ENCODE results near the gene STBD1. TPM values are rescaled to one million over a fixed set of nuclear protein-coding genes. Genes with fewer than 3 reads are reported as not detected.

STBD1 gene
- total RNA-seq, 1 experiment from 2014 or later = 3.8 TPM

DNA sequence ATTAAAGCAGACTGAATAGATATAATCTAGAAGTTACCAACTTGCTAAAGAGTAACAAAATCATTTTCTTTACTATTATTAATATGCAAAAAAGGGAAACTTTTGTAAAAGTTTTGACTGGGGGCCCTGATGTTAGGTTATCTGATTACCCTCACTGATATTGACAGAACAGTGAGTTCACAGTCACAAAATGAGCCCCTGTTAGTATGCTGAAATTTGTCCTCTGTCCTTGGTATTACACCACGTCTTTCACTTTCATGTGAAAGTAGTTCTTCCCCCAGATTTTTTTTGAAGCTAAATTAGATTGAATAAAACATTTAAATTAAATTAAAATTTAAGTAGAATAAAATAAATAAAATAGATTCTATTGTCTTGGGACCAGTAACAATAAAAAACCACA is 5.9 kb downstream of the STBD1 start:
- Mint-ChIP-seq H3K9me3 (ENCODE audit: unreplicated experiment) (peaks cover 17% of the 10 kb centered on the region), H3K4me3 (ENCODE audit: unreplicated experiment) (no peak overlapping the region), H3K4me1 (ENCODE audit: low read depth, unreplicated experiment) (no peaks in the 10 kb centered on the region), H3K27me3 (ENCODE audit: insufficient read depth, unreplicated experiment) (no peaks in the 10 kb centered on the region), H3K36me3 (ENCODE audit: insufficient read depth, unreplicated experiment) (peaks cover 18% of the 10 kb centered on the region), H3K27ac (ENCODE audit: unreplicated experiment) (no peak overlapping the region)
- Histone ChIP-seq H3K36me3 (ENCODE audit: control insufficient read depth, insufficient read depth, low read length) (no peaks in the 10 kb centered on the region), H3K27me3 (replicated peaks; ENCODE audit: control insufficient read depth, insufficient read depth, low read length) (no peaks in the 10 kb centered on the region), H3K4me1 (peaks cover 4% of the 10 kb centered on the region; the same call in 1 of the 2 replicates), H3K4me3 (ENCODE audit: low read depth, low read length) (no peak overlapping the region), H3K9me3 (peaks cover 10% of the 10 kb centered on the region)
- no peak for DNase-seq
- ChIA-PET CTCF (no interaction called here), POLR2A (no interaction called here)
- BruUV-seq (replicated peaks) = no TSS peak
- intact Hi-C loops (cut with micrococcal nuclease; ENCODE audit: unreplicated experiment) = no loop called here
- TF ChIP-seq CTCF (IDR thresholded peaks at IDR 0.05; ENCODE audit: insufficient read depth in 1 of 2, low read depth in 1 of 2, low read length in 1 of 2, severe bottlenecking in 1 of 2, unreplicated experiment in 1 of 2) = no peak

- no peak for DNase-seq
- no peaks in the 10 kb centered on the region for H3K4me1 Mint-ChIP-seq (ENCODE audit: low read depth, unreplicated experiment)
- H3K9me3 Mint-ChIP-seq (ENCODE audit: unreplicated experiment) = peaks cover 26% of the 10 kb centered on the region
- ChIA-PET CTCF (no interaction called here), POLR2A (no interaction called here)
- Histone ChIP-seq H3K36me3 (ENCODE audit: control insufficient read depth, insufficient read depth, low read length) (no peaks in the 10 kb centered on the region), H3K4me3 (ENCODE audit: low read depth, low read length) (no peak overlapping the region), H3K27me3 (replicated peaks; ENCODE audit: control insufficient read depth, insufficient read depth, low read length) (no peaks in the 10 kb centered on the region), H3K9me3 (peaks cover 10% of the 10 kb centered on the region), H3K4me1 (no peaks in the 10 kb centered on the region)
- intact Hi-C loops (cut with micrococcal nuclease; ENCODE audit: unreplicated experiment) = no loop called here
- BruUV-seq (replicated peaks) = no TSS peak
- TF ChIP-seq CTCF (IDR thresholded peaks at IDR 0.05; ENCODE audit: insufficient read depth in 1 of 2, low read depth in 1 of 2, low read length in 1 of 2, severe bottlenecking in 1 of 2, unreplicated experiment in 1 of 2) = no peak
- H3K36me3 Mint-ChIP-seq (ENCODE audit: insufficient read depth, unreplicated experiment) = peaks cover 17% of the 10 kb centered on the region
- H3K27me3 Mint-ChIP-seq (ENCODE audit: insufficient read depth, unreplicated experiment) = no peaks in the 10 kb centered on the region
- no peak overlapping the region for H3K27ac Mint-ChIP-seq (ENCODE audit: unreplicated experiment)
- H3K4me3 Mint-ChIP-seq (ENCODE audit: unreplicated experiment) = no peak overlapping the region
Observed at GRCh38 chr4:76313547-76313946, 7.0 kb downstream of the STBD1 start.

- intact Hi-C loops (cut with micrococcal nuclease; ENCODE audit: unreplicated experiment) = no loop called here
- H3K36me3 Mint-ChIP-seq (ENCODE audit: insufficient read depth, unreplicated experiment) = peaks cover 6% of the 10 kb centered on the region
- POLR2A ChIA-PET = interaction anchor here (0.6 kb wide), 1 partner anchor 30 kb away, joined by 4 read pairs; no protein-coding TSS in a partner anchor
- no peak for DNase-seq
- Histone ChIP-seq H3K4me1 (no peaks in the 10 kb centered on the region), H3K4me3 (ENCODE audit: low read depth, low read length) (no peak overlapping the region), H3K9me3 (peaks cover 10% of the 10 kb centered on the region), H3K36me3 (ENCODE audit: control insufficient read depth, insufficient read depth, low read length) (no peaks in the 10 kb centered on the region), H3K27me3 (replicated peaks; ENCODE audit: control insufficient read depth, insufficient read depth, low read length) (no peaks in the 10 kb centered on the region)
- TF ChIP-seq CTCF (IDR thresholded peaks at IDR 0.05; ENCODE audit: insufficient read depth in 1 of 2, low read depth in 1 of 2, low read length in 1 of 2, severe bottlenecking in 1 of 2, unreplicated experiment in 1 of 2) = no peak
- H3K9me3 Mint-ChIP-seq (ENCODE audit: unreplicated experiment) = peaks cover 26% of the 10 kb centered on the region
- no peaks in the 10 kb centered on the region for H3K27me3 Mint-ChIP-seq (ENCODE audit: insufficient read depth, unreplicated experiment)
- no peak overlapping the region for H3K27ac Mint-ChIP-seq (ENCODE audit: unreplicated experiment)
- H3K4me3 Mint-ChIP-seq (ENCODE audit: unreplicated experiment) = no peak overlapping the region
- CTCF ChIA-PET = no interaction called here
- no peaks in the 10 kb centered on the region for H3K4me1 Mint-ChIP-seq (ENCODE audit: low read depth, unreplicated experiment)
- BruUV-seq (replicated peaks) = no TSS peak
Observed at GRCh38 chr4:76315267-76315918, 8.9 kb downstream of the STBD1 start.

All from Caco-2 (cell line).